Measurements from ENCODE around the gene BDKRB1.

BDKRB1 gene

GRCh38 chr14:96221841-96222240, 34.2 kb upstream of the BDKRB1 start:
- DNase-seq (ENCODE audit: extremely low read depth, low read depth), result no peak
- no peak for TF ChIP-seq CTCF (IDR thresholded peaks at IDR 0.05; ENCODE audit: low read depth, low read length, missing control alignments)

GRCh38 chr14:96224480-96225096, 31.4 kb upstream of the BDKRB1 start:
- no peak for DNase-seq (ENCODE audit: extremely low read depth, low read depth)
- no peak for TF ChIP-seq CTCF (IDR thresholded peaks at IDR 0.05; ENCODE audit: low read depth, low read length, missing control alignments)
- no peak overlapping the region for H3K4me3 ChIP-seq (replicated peaks; ENCODE audit: low read depth, low read length)

More at GRCh38 chr14:96221841-96222240, 34.2 kb upstream of the BDKRB1 start:
- no peak overlapping the region for H3K4me3 ChIP-seq (replicated peaks; ENCODE audit: low read depth, low read length)

- H3K4me3 ChIP-seq (replicated peaks; ENCODE audit: low read depth, low read length), result no peak overlapping the region
- DNase-seq (ENCODE audit: extremely low read depth, low read depth), result no peak
- TF ChIP-seq CTCF (IDR thresholded peaks at IDR 0.05; ENCODE audit: low read depth, low read length, missing control alignments), result no peak
These were observed 30.8 kb upstream of the BDKRB1 start for GRCh38 chr14:96225213-96225612.

- H3K4me3 ChIP-seq (replicated peaks; ENCODE audit: low read depth, low read length), result no peak overlapping the region
- DNase-seq (ENCODE audit: extremely low read depth, low read depth), result peak; percentile 45
- TF ChIP-seq CTCF (IDR thresholded peaks at IDR 0.05; ENCODE audit: low read depth, low read length, missing control alignments), result peak; percentile 60
These were observed 30.3 kb upstream of the BDKRB1 start for GRCh38 chr14:96225745-96226151.

GRCh38 chr14:96227428-96227827, 28.6 kb upstream of the BDKRB1 start:
- H3K4me3 ChIP-seq (replicated peaks; ENCODE audit: low read depth, low read length), result no peak overlapping the region
- no peak for DNase-seq (ENCODE audit: extremely low read depth, low read depth)
- no peak for TF ChIP-seq CTCF (IDR thresholded peaks at IDR 0.05; ENCODE audit: low read depth, low read length, missing control alignments)

GRCh38 chr14:96229315-96229714, 26.7 kb upstream of the BDKRB1 start:
- H3K4me3 ChIP-seq (replicated peaks; ENCODE audit: low read depth, low read length), result no peak overlapping the region
- no peak for TF ChIP-seq CTCF (IDR thresholded peaks at IDR 0.05; ENCODE audit: low read depth, low read length, missing control alignments)
- DNase-seq (ENCODE audit: extremely low read depth, low read depth), result no peak

- TF ChIP-seq CTCF (IDR thresholded peaks at IDR 0.05; ENCODE audit: low read depth, low read length, missing control alignments), result no peak
- H3K4me3 ChIP-seq (replicated peaks; ENCODE audit: low read depth, low read length), result no peak overlapping the region
- DNase-seq (ENCODE audit: extremely low read depth, low read depth), result no peak
These were observed 25.0 kb upstream of the BDKRB1 start for GRCh38 chr14:96231056-96231455.
